ENCODE data around the gene GABRA1.

Gene GABRA1

GRCh38 chr5:161847941-161848391 is at the start of gene GABRA1:
GABRA1 (plus strand) TSS chr5:161848120; CDS start chr5:161850811, 2,691 bp downstream.
- DNase-seq: peak in 11 of 56 donors; percentile 11 to 70 (median 30)

GRCh38 chr5:161799316-161799715 is 48.6 kb upstream of the GABRA1 start:
- no peak for DNase-seq

GRCh38 chr5:161804263-161804662 is 43.7 kb upstream of the GABRA1 start:
- no peak for DNase-seq

GRCh38 chr5:161846746-161847145 is 1.2 kb upstream of the GABRA1 start:
- peak in 1 of 56 donors; percentile 18 for DNase-seq

DNA sequence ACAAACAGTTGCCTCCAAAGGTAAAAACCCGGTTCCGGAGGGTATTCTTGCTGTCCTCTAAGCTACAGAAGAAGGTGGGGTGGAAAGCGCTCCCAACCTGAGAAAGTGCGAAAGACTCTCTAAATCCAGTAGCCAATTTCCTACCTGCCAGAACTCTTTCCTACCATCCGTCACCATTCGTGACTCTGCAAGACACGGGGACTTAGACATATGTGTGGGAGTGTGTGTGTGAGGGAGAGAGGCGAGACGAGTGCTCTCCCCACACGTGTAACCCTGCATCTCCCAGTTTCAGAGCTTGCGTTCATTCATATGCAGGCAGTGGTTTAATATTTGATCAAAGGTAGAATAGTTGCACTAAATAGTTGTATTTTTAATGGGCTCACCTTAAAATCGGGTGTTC is 473 bp upstream of the GABRA1 start:
- DNase-seq: peak in 4 of 56 donors; percentile 12 to 68 (median 30)

DNA sequence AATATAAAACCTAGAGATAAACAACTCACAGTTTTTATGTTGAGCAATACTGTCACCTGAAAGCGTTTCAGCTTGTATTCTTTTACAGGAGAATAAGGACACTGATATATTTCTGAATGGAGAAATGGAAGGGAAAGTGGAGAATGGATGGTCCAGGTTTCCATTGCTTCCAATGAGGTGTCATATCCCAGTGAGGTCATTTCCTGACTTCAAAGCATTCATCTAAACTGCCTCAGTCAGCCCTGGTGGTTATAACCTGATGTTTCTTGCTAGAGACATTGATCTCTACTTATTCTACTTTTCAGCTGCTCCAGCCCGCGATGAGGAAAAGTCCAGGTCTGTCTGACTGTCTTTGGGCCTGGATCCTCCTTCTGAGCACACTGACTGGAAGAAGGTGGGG is 2.6 kb downstream of the GABRA1 start:
- no peak for DNase-seq

- DNase-seq: no peak
These were observed 3.9 kb downstream of the GABRA1 start for GRCh38 chr5:161851691-161852299.

DNA sequence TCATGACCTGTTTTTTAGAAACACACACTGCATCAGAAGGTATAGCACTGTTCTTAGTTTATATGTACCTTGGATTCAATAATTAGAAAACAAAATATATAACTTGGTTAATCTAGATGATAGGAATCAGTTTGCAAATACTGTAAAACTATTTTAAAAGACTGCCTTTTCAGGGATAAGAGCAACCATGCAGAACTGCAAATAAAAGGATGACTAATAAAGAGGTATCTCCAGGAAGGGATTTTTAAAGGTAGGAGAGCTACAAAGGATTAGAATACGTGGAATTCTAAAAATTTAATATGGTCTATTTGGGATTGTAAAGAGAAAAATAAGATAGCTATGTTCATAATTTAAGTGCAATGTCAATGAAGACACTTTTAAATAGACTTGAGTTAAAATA is 9.4 kb downstream of the GABRA1 start:
- DNase-seq: no peak

DNA sequence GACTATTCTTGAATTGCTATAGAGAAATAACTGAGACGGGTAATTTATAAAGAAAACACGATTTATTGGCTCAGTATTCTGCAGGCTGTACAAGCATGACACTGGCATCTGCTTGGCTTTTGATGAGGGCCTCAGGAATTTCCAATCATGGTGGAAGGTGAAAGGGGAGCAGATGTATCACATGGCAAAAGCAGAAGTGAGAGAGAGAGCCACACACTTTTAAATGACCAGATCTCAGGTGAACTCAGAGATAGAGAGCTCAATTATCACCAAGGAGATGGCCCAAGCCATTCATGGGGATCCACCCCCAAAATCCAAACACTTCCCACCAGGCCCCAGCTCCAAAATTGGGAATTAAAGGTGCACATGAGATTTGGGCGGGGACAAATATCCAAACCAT is 15.3 kb downstream of the GABRA1 start:
- no peak for DNase-seq

GRCh38 chr5:161863811-161864210 is 15.9 kb downstream of the GABRA1 start:
- no peak for DNase-seq

DNA sequence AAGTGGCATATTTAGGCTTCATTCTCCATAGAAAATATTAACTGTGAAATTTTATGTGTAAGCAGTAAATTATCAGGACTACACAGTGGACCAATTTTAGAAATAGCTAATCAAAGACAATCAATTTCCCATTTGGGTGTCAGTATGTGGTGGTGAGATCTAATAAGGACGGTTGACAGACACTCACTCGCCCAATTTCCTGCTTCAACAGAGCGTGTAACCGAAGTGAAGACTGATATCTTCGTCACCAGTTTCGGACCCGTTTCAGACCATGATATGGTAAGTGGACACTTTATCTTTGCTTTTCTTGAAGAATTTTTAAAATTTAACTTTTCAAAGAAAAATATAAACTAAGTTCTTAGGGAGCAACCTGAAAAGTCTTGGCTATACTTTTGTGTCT is 17.6 kb downstream of the GABRA1 start:
- DNase-seq: no peak

DNA sequence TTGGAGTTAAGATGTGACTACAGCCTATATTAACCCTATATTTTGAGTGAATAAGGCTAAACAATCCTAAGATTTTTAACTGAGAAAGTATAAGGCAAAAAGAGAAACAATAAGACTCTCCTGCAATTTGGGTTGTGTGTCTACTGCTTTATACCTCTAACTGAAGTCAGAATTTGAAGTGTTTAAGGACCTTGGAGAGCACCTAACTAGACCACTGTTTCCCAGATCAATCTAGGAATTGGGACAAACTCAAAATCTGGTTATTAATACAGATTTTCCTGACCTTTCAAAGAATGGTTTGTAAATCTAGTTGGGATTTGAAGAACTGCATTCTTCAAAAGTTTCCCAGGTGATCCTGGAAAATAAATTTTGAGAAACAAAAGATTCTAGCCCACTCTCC is 42.1 kb downstream of the GABRA1 start:
- DNase-seq: no peak

- DNase-seq: no peak
These were observed 47.6 kb downstream of the GABRA1 start for GRCh38 chr5:161895514-161895913.

DNA sequence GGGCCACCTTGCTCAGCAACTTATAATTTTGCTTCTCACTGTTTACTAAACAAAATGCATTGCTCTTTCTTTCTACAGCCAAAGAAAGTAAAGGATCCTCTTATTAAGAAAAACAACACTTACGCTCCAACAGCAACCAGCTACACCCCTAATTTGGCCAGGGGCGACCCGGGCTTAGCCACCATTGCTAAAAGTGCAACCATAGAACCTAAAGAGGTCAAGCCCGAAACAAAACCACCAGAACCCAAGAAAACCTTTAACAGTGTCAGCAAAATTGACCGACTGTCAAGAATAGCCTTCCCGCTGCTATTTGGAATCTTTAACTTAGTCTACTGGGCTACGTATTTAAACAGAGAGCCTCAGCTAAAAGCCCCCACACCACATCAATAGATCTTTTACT is 49.1 kb downstream of the GABRA1 start:
- no peak for DNase-seq

DNA sequence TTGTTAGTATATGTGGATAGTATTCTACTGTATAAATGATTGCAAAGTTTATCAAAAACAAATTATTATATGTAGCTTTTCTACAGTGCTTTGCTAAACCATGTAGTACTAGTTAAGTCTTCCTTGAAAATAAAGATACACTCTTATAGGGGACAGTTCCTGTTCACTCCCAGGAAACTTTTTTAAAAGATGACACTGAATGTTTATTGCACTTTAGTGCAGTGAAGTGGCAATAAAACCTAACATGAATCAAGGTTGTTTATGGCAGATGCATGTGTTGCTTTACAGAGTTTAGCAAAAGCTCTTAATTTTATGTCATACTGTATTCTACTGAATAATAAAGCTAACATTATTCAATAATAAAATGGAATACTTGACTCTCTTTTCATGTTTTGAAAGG is 51.7 kb downstream of the GABRA1 start:
- no peak for DNase-seq

- DNase-seq: no peak
These were observed 53.1 kb downstream of the GABRA1 start for GRCh38 chr5:161900981-161901380.

GRCh38 chr5:161921781-161922180 is 73.9 kb downstream of the GABRA1 start:
- DNase-seq: peak in 1 of 56 donors; percentile 0

DNA sequence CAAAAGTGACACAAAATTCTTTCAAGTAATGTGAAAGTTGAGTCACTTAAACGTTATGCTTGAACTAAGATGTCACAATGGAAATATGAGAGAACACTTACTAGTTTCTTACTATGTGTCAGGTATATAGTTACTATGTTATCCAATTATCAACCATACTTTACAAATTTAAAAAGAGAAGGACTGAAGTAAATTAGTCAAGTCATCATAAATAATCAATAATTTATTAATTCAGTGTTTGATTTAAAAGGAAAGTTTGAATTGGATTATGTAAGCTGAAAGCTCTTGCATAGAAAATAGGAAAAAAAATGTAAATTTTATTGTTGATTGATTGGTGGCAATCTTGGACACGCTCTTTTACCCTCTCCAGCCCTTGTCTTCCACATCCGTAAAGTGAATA is 76.3 kb downstream of the GABRA1 start:
- no peak for DNase-seq

GRCh38 chr5:161925960-161926359 is 78.0 kb downstream of the GABRA1 start:
- DNase-seq: no peak

- no peak for DNase-seq
These were observed 86.6 kb downstream of the GABRA1 start for GRCh38 chr5:161934486-161934885.

DNA sequence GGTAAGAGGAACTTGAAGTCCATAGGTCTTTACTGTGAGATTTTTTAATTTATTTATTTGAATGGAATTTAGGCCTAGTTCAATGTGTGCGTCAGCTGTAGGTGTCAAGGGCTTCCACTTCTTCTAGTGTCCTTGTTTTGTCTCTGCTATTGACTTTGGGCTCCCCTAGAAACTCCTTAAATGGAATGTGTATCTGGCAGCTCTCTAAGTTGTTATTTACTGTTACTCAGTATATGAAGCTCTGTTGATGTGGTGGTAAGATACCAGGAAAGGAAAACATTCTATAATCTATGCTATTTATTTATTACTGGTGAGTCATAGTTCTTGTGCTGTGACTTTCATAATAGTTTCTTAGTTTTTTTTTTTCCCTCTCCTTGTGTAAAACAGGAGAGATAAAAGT is 97.1 kb downstream of the GABRA1 start:
- DNase-seq: no peak

GRCh38 chr5:161946911-161947310 is 99.0 kb downstream of the GABRA1 start:
- no peak for DNase-seq
